NCI-H345 (cell line): Measurements from ENCODE around the gene PTPN6.

Source experiments
- DNase-seq: peaks from one replicate; lab custom pipeline; 2025; lab: John Stamatoyannopoulos, UW

PTPN6 gene

GRCh38 chr12:6956021-6956727, 5.0 kb downstream of the PTPN6 start:
- DNase-seq = no peak

- DNase-seq = no peak
These were observed 6.1 kb downstream of the PTPN6 start for GRCh38 chr12:6957151-6957701.

DNA sequence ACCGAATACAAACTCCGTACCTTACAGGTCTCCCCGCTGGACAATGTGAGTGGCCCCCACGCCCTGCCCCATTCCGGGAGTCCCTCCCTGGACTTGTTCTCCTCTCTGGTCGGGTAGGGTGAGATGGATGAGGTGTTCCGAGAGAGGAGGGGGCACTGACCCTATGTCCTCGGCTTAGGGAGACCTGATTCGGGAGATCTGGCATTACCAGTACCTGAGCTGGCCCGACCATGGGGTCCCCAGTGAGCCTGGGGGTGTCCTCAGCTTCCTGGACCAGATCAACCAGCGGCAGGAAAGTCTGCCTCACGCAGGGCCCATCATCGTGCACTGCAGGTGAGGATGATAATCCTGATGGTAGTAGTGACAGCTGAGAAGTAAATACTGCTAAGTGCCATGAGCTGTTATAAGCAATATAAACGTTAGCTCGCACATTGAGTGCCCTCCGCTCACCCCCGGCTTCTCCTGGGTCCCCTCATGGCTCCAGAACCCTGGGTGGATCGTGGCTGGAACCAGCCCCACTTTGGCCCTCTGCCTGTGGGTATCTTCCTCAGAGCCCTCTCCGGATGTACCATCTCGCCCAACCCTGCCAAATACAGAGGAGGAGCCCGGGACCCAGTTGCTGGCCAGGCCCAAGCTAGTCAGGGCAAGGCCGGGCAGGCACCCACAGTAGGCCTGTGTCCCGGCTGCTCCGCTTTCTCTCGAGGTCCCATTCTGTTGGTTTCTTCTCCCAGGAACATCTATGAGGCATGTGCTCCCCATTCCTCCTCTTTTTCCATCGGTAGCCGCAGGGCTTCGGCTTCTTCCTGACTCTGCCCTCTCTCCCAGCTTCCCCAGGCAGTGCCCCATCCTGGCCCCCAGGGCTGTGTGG, 6.8 kb downstream of the PTPN6 start:
- DNase-seq = no peak

GRCh38 chr12:6958609-6959057, 7.5 kb downstream of the PTPN6 start:
- no peak for DNase-seq

DNA sequence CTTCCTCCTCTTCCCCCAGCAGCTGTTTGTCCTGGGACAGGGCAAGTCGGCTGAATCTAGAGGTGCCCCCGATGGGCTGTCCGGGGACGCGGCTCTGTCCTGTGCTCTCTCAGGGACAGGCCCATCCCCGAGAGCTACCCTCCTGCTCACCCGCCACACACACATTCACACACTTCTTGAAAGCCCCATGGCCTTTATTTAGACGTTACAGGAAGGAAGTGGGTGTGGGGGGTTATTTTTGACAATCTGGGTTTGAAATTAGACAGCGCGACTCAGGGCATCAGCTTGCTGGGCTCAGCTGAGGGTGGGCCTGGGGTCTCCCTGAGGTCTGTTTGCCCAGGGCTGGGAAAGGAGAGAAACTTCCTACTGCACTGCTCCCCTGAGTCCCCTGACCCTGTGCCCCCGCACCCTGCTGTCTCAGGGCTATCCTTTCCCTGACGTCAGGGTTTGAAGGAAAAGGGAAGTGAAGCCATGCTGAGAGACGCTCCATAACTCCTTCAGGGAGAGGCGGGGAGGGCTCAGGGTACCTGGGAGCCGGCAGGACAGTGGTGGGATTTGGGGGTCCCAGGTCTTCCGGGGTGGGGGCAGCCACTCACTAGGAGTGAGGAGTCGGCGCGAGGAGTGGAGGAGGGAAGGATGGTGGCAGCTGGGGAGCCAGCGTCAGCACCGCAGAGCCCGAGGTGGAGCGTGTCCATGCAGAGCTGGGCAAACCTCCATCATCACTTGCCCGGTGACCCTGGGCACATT, 8.1 kb downstream of the PTPN6 start:
- DNase-seq = no peak

DNA sequence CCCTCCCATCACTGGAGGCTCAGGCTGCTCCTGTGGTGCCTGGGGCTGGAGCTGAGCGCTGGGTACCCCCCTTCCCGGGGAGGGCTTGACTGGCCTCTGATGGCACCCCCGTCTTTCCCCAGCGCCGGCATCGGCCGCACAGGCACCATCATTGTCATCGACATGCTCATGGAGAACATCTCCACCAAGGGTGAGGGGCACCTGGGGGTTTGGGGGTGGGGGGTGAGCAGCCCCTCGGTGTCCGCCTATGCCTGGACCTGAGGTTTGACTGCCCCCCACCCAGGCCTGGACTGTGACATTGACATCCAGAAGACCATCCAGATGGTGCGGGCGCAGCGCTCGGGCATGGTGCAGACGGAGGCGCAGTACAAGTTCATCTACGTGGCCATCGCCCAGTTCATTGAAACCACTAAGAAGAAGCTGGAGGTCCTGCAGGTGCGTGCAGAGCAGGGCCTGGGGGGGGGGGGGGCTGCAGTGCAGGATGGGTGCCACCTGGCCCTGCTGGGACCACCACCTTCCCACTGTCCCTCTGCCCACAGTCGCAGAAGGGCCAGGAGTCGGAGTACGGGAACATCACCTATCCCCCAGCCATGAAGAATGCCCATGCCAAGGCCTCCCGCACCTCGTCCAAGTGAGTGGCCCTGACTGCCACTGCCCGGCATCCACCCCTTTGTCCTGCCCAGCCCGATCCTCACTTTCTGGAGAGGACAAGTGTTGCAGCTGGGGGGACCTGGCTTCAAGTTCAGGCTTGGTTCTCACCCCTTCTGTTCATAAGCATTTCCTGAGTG, 8.8 kb downstream of the PTPN6 start:
- no peak for DNase-seq

GRCh38 chr12:6960593-6961277, 9.6 kb downstream of the PTPN6 start:
- DNase-seq = no peak

- DNase-seq = no peak
These were observed 10.1 kb downstream of the PTPN6 start for GRCh38 chr12:6961278-6961694.

- DNase-seq = peak; percentile 90
These were observed 10.6 kb downstream of the PTPN6 start for GRCh38 chr12:6961695-6962284.

DNA sequence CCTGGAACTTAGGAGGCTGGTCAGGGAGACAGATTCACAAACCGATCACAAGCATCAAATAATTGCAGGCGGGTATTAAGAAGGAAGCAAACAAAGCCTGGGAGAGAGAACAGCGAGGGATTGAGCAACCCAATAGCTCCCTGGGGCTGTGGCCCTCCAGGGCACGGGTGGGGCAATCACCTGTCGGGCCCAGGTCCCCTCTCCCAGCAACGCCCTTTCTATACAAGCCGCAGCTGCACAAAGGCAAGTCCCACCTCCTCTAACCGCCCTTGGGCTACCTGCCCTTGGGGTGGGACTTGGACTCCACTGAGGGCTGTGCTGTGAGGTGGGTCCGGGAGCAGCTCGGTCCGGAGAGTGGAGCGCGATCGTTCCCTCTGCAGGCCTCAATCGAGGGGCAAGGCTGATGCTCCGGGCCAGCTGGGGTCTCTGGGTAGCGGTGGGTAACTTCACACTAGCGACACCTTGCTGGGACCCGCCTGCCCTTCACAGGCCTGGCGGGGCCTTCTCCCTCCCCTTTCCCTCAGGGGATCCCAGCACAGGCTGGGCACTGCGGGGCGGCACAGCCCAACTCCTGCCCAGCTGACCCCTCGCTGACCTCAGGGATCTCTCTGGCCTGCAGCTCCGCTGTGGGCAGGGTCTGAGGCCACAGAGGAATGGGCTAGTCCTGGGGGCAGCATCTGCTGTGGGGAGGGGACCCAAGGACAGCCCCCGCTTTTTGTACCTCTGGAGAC, 11.3 kb downstream of the PTPN6 start:
- peak; percentile 90 for DNase-seq

- peak; percentile 93 for DNase-seq
These were observed 12.0 kb downstream of the PTPN6 start for GRCh38 chr12:6963016-6963731.

- DNase-seq = peak; percentile 67
These were observed 12.7 kb downstream of the PTPN6 start for GRCh38 chr12:6963791-6964413.

- DNase-seq = no peak
These were observed 13.5 kb downstream of the PTPN6 start for GRCh38 chr12:6964605-6965025.

DNA sequence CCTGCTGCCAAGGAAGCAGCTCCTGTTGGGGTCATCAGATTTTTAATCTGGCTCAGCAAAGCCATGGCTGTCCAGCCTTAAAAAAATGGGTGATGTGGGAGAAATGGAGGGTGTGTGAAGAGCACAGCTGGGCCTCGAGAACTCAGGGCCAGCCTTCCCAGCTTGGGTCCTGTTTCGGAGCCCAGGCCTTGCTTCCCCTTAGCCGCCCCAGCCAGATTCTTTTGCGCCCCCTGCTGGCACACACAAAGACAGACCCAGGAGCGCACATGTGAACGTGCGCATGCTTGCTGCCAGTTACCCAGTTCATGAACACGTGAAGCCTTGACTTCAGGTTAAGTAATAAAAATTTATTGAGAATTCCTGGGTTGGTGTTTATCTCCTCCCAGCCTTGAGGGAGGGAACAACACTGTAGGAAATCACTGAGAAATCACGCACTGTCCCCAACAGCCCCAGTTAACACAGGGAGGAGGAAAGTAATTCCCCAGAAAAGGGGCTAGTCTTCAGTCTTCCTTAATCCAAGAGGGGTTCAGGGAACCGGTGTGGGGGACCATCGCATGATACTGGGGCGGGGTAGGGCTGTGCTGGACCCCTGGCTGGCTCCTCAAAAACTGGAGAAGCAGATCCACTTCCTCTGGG, 14.0 kb downstream of the PTPN6 start:
- DNase-seq = peak; percentile 88

DNA sequence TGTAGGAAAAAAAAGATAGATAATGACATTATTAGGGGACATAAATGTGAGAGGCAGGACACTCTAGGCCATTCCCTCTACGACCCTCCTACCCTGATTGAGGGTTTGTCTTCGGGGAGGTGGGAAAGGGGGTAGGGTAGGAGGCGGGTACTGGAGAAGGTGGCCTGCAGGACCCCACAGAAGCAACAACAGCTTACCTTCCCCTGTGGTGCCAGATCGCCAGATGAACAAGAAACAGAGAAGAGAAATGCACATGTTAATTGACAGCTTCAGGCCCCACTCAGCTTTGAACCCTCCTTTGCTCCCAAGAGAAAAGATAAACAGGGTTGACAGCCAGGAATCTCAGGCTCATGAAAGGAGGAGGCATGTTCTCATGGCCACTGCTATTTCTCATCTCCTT, 14.6 kb downstream of the PTPN6 start:
- DNase-seq = no peak

- DNase-seq = no peak
These were observed 15.2 kb downstream of the PTPN6 start for GRCh38 chr12:6966351-6966750.

GRCh38 chr12:6967651-6968100, 16.5 kb downstream of the PTPN6 start:
- no peak for DNase-seq

DNA sequence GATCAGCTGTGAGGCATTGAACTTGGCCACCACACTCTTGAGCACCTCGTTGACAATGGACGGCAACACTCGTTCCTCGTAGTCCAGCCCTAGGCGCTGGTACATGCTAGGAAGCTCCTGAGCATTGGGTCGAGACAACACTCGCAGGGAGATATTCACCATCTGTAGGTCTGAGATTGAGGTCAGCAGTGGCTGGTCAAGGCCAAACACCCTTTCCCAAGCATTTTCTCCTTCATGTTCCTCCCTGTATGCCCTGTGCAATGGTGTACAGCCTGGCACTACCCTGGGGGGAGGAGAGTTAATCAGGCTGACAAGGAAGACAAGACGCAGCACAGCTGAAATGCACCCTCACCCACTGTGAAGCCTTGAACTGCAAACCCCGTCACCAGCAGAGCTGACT, 17.3 kb downstream of the PTPN6 start:
- DNase-seq = no peak
